Embryonic facial prominence (tissue), 1 donor: ENCODE results near the gene PPIP5K2.
A peak's percentile ranks its signal among the peaks of the same experiment; 100 is the strongest.
"Not testable (repeated sequence)": the region's sequence is repeated elsewhere in the genome, so short reads cannot be mapped to it uniquely, and the experiment has no call there.

ENCODE experiments used
- DNase-seq: peaks from one replicate; pipeline ENCODE4 v3.0.0-alpha.2; 2016; ENCODE audit errors: extremely low spot score

Gene PPIP5K2

DNA sequence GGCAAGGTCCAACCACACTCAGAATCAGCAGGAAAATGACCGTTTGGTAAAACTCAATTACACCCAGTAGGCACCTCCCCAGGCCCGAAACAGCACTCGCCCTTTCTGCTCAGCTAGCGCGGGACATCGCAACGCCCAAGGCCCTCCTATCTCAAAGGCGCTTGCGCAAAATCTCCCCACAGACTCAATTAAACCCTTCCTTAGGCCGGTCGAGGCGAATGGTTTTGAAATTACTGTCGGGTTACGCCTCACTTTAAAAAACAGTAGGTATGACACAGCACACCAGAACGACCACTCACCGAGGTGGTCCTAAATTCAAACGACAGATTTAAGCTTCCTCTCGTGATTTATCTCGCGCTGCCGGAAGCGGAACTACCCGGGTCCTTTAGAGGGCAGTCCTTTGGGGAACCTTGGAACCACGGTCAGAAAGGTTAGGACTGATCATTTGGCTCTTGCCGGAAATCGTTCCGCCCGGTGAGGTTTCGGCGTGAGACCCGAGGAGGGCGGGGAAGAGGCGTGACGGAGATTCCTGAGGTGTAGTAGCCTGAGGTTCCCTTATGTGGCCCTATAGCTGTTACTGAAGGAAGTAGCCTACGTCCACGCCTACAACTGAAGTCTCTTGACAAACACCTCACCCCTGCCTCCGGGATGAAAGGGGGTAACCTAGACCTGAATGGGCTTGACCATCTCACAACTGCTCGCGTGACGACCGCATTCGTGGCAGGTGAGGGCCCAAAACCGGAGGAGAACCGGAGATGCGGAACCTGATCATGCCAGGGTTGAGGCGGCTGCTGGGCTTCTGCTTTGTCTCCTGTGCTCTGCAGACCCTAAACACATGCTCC is at the start of gene PPIP5K2, which contains the start of gene GIN1:
PPIP5K2 (plus strand) TSS at position 537 of the 842 bp plus-strand sequence. CDS start 9,289 bp downstream, outside the sequence.
GIN1 (minus strand) TSS at position 374 of the 842 bp plus-strand sequence. CDS start 11,431 bp downstream, outside the sequence.
- DNase-seq: peak; percentile 91

DNA sequence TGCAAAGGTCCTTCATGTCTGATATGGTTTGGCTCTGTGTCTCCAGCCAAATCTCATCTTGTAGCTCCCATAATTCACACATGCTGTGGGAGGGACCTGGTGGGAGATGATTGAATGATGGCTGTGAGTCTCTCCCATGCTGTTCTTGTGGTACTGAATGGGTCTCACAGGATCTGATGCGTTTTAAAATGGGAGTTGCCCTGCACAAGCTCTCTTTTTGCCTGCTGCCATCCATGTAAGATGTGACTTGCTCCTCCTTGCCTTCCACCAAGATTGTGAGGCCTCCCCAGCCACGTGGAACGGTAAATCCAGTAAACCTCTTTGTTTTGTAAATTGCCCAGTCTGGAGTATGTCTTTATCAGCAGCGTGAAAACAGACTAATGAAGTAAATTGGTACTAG is 46.6 kb upstream of the PPIP5K2 start:
- not testable (repeated sequence) for DNase-seq

DNA sequence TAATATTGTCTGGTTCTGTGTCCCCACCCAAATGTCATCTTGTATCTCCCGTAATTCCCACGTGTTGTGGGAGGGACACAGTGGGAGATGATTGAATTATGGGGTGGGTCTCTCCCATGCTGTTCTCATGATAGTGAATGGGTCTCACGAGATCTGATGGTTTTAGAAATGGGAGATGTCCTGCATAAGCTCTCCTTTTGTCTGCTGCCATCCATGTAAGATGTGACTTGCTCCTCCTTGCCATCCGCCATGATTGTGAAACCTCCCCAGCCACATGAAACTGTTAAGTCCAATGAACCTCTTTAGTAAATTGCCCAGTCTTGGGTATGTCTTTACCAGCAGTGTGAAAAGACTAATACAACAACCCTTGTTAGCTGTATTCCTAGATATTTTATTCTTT is 44.7 kb upstream of the PPIP5K2 start:
- no peak for DNase-seq

DNA sequence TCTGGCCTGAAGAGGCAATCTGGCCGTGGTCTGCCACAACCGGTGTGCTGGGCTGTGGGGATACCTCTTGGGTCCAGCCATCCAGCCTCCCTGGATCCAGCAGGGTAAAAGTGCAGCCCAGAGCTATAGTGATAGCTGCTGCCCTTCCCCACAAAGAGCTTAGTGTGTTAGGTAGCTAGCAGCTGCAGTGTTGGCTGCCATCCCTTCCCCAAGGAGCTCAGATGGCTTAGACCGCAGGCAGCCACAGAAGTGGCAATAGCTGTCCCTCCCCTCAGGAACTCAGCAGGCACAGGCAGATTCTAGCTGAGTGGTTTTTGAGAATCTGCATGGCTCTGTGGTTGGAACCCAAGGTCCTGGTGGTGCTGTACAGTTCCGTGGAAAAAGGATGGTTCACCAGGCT is 40.3 kb upstream of the PPIP5K2 start:
- DNase-seq: no peak

DNA sequence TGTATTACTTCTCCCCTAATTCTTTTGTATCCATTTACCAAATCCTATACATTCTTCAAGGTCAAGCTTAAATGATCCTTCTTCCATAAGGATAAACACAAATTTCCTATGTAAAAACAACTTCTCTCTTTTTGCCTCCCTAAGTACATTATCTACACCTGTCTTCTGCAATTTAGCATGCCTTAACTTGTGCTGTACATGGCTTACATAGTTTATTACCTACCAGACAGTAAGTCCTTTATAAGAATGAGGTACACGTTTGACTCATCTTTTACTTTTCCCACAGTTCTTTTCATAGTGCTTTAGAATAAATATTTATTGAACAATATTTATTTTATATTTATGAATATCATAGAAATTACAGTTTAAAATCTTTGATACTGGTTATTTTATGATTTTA is 33.6 kb upstream of the PPIP5K2 start:
- no peak for DNase-seq

DNA sequence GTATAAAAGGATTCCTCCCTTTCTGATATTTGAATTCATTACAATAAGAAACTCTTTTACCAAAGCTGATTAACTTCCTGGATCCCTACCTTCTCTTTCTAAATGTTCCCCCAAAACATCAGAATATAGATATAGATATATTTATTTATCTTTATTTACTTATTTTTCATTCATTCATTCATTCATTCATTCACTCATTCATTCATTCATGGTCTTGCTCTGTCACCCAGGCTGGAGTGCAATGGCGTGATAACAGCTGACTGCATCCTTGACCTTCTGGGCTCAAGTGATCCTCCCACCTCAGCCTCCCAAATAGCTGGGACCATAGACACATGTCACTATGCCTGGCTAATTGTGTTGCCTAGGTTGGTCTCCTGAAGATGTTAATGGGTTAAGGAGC is 30.8 kb upstream of the PPIP5K2 start:
- no peak for DNase-seq

DNA sequence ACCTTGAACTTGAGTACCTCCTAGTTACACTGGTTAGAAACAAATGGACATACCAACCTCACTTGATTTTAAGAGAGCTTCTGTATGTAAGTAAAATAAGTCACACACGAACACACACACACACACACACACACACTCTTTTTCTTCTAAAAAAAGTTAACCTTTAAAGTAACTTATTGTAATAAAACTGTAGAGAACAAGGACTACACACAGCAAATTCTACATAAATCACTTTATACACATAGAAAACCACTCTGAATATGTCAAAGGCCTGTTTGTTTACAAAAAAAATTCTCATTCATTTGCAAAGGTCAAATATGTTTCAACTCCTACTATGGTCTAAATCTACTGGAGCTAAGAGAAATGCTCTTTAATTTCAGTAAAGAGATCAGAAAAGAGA is 29.3 kb upstream of the PPIP5K2 start:
- no peak for DNase-seq

DNA sequence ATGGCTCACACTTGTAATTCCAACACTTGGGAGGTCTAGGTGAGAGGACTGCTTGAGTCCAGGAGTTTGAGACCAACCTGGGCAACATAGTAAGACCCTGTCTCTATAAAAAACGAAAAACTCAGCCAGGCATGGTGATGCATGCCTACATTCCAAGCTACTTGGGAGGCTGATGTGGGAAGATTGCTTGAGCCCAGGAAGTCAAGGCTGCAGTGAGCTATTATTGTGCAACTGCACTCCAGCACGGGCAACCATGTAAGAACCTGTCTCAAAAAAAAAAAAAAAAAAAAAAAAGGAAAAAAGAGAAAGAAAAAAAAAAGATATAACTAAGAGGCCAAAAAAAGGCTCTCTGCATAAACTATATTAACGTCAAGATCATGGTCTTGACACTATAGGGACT is 27.4 kb upstream of the PPIP5K2 start:
- DNase-seq: no peak

DNA sequence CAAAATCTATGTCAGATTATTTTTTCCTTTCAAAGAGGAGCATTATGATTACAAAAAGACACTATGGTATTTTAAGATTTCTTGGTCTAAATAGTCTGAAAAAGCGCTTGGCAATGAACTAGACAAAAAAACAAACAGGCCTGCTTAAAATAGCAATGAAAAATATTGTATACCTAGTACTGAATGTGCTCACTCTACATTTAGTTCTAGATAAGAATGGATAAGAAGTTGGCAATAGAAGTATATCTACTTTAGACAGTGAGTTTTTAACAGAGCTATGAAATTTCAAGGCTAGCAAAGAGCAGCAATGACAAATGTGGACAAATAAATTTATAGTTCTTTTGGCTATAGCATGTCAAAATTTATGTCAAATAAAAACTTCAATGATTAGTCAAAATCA is 26.4 kb upstream of the PPIP5K2 start:
- no peak for DNase-seq

DNA sequence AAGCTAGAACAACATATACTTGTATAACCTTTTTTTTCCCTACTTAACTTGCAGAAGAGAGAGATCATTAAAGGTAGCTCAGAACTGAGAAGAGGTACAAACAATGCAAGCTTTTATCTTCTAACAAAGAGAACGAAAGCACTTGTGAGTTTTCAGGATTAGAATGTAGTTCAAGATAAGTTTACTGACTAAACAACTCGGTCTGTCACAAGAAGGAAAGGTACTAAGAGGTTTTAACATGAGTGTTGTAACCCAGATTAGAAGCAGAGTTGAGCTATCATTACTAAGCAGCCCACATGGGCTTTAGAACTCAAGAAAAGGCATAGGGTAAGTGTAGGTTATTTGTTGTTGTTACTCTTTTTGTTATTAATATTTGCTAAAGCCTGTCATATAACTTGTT is 25.4 kb upstream of the PPIP5K2 start:
- DNase-seq: no peak

DNA sequence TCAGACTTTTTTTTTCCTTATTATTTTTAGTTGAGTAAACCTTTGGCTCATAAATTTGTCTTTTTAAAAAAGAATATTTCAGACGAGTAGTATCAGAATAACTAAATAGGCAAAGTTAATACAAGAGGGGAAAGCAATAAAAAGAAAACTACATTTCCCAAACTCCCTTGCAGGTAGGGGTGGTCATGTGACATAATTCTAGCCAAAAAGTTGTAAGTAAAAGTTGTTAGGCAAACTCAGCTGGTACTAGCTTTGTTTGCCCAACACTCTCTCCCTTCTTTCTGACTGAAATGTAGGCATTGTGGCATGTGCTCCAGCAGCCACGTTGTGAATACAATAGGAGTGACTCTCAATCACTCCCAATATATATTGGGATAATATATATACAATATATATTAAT is 21.1 kb upstream of the PPIP5K2 start:
- DNase-seq: no peak

DNA sequence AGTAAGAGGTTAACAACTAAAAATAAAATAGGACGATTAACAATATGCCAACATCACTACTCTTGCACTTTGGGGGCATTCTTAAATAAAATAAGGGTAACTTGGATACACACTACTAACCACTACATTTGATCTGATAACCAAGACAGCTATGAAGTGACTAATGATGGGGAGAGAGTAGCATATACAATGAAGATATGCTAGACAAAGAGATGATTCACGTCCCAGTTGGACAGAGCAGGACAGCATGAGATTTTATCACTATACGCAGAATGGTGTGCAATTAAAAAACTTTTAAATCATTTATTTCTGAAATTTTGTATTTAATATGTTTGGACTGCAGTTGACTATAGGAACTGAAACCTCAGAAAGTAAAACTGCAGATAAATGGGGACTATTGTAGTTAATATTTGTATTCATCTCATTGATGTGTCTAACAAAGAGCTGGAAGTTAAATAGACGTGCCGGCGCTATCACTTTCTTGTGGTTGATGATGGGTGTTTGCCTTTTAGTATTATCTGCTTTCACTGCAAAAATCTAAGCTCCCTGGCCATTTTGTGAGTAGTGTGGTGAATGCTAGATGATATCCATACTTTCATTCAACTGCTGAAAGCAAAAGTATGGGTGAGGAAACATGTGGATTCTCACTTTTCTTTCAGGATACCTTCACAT is 18.9 kb upstream of the PPIP5K2 start:
- no peak for DNase-seq

DNA sequence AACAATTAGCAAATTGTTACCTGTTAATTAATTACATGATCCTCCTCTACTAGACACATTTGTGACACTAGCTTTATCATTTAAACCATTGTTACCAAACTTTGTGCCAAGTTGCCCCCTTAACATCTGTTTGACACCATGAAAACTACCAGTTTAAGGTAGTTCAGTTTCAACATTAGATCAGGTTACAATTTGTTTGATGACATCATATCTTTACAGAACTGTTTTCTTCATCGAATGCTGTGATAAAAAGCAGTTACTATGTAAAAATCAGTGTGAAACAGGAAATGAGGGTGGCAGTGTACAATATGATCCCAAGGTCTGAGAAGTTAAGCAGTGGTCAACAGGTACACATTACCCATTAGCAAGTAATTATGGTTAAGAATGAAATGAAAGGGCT is 17.9 kb upstream of the PPIP5K2 start:
- DNase-seq: no peak

DNA sequence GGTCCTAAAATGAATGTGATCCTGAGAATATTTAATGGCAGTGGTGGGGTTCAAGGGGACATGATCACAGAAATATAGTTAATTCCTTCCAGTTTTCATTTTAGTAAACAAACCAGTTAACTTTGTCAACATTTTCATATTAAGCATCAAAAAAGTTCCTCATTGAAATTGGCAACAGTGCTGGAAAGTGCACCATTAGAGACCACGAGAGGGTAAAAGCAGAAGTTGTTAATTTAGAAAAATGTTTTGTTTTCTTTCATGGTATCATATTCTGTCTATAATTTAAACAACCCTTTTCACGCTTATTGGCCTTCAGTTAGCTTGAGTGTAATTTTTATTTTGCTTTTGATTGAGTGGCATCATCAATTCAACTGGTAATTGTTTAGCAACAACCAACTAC is 12.0 kb upstream of the PPIP5K2 start:
- DNase-seq: no peak

DNA sequence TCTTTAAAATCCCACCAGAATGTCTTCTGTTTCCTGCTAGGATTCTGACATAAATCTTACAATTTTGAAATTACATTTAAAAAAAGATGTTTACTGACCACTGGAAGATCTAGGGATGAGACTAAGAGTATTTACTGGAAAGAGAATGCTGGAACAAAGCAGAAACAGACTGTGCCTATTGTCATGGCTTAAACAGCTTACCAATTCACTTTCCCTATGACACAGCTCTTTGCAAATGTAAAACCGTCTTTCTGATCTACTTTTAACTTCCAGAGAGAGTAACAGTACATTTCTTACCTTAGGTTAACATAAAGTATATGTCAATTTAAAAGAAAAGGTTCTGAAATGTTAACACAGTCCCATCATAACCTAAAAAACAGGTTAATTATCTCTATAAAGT is 10.8 kb upstream of the PPIP5K2 start:
- no peak for DNase-seq

DNA sequence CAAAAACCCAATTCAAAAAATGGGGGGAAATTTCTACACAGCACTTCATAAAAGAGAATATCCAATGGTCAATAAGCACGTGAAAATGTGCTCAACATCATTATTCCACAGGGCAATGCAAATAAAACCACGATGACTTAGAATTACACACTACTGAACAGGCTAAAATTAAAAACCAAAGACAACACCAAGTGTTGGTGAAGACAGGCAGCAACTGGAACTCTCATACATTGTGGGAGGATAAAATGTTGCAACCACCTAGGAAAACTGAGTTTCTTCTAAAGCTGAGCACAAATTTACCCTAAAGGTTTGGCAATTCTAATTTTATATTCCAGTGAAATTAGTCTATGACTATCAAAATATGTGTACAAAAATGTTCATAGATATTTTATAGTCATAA is 9.7 kb upstream of the PPIP5K2 start:
- DNase-seq: no peak

DNA sequence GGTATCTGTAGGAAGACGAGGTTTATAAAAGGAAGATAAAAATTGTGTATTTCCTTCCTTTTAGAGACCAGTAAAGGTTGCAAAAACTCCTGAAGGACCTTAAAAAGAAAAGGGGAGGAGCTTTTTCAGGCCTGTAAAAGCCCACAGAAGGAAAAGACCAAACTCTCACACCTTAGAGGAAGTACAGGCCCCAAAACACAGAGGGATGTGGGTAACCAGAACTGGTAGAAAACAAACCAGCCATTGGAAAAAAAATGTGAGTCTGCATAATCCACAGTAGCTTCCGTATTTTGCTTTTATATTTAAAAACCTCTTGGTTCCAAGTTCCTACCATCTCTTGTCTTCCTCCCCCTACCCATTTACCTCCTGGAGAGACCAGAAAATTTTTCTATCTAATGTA is 8.6 kb upstream of the PPIP5K2 start:
- DNase-seq: no peak

DNA sequence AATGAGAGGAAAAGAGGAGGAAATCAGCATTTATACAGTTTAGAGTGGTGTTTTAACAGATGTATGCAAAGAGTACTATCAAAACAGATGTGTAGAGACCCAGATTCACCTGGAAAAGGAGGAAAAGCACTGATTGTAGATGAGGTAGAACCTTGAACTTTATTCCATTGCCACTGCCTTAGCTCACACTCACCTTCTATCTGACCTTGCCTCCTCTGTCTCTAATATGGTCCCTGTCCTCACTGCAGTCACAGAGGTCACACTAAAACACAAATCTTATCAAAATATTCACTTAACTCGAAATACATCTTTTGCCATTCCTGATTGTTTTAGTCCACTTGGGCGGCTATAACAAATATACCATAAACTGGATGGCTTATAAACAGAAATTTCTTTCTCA is 7.2 kb upstream of the PPIP5K2 start:
- DNase-seq: no peak

DNA sequence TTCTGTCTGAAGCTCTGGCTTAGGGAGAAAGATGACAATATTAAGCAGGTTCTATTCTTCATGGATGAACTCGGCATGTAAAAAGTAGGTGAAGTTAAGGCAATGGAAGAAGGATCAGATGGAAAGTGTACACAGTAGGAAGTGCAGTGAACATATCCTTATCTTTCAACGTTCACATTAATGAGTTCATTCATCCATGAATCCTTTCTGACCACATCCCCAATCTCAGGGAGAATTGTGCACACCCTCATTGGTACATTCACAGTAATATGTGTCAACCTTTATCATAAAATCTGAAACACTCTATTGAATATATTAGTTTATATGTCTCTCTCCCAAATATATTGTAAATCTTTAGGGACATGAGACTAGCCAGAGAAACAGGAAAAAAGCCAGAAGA is 5.7 kb upstream of the PPIP5K2 start:
- DNase-seq: no peak

DNA sequence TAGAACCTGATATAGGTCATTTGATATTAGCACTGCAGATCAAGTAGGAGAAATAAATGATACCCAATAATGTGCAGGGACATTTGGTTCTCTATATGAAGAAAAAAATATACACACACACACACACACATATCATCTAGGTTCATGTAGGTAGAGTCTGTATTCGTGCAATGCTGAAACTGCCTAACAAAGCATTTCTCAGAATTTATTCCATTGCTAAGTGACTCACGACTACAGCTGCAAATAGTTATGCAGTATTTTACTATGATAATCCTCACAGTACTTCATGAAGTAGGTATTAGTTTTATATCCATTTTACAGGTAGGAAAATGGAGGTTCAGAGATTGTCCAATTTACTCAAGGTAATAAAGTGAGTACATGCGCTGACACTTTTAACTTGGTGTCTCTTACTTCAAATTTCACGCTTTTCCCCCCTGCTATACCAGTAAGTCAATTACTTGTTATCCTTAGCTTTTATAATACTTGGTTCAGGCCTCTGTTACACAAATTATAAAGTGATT is 2.6 kb upstream of the PPIP5K2 start:
- no peak for DNase-seq

DNA sequence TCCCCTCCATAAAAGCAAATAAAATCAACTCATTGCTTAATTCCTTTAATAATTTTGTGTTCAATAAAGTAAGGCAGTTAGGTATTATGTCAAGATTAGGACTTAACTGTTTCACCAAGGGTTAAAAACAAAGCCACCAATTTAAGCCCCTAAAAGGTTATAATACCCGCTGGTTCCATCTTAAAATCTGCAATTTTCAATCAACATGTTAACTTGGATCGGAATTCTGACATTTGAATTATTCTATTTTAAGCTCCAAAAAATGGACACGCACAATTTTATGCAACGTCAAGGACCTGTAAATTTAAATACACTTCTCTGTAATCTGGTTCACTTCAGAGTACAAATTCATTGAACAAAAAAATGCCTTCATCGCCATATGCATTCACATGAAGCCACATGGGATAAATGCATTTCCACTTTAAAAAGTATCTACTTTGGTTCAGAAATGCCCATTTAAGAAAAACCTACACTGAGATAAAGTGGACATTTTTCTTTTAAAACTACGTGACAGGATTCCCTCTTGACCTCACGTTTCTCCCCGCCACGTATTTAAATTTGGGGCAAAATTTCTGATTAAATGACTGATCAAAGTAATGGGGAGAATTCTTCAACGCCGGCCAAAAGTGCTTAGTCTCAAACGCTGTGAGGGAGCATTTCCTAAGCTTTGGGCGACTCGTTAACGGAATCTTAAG is 884 bp upstream of the PPIP5K2 start:
- no peak for DNase-seq

DNA sequence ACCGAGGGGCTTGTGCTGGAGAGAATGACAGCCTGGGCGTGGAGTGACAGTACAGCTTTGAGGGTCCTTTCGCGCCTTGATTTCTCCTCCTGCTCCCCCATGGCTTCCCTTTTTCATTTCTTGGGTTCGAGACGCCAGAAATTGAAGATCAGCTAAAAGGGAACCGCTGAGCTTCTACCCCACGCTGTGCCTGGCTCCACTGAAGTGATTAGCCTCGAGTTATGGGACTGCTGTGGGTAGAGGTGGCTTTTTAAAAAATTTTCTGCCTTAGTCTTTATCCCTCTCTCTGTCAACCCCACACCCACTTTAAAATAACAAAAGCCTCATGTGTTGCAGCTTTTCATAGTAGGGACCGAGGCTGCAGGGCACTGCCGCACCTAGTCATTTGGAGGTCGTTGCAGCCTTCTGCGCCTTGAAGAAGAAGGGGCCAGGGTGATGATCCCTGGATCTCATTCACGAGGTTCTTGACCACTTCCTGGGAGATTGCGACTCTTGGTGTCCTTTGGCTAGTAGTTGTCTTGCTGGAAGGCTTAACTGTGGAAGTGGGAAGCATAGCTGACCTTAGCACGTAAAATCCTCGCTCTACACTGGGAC is 603 bp downstream of the PPIP5K2 start:
- no peak for DNase-seq
